Measurements from ENCODE around the gene SPOCD1.

DNA sequence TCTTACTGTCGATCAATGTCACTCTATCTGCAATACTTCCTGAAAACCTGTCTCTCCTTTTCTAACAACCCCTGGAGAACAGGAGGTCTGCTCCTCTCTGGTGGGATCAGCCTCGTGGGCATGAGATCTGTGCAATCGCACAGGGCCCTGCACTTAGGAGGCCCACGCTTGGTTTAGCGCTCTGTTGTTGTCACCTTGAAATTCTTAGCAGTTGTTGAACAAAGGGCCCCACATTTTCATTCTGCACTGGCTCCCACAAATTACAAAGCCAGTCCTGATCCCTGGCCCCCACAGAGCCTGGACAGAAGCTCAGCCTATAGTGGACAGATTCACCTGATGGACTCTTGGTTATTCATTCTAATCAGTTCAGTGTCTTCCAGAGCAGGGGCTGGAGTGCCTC is 18.6 kb downstream of the SPOCD1 start:
- TF ChIP-seq, protein P1, sequence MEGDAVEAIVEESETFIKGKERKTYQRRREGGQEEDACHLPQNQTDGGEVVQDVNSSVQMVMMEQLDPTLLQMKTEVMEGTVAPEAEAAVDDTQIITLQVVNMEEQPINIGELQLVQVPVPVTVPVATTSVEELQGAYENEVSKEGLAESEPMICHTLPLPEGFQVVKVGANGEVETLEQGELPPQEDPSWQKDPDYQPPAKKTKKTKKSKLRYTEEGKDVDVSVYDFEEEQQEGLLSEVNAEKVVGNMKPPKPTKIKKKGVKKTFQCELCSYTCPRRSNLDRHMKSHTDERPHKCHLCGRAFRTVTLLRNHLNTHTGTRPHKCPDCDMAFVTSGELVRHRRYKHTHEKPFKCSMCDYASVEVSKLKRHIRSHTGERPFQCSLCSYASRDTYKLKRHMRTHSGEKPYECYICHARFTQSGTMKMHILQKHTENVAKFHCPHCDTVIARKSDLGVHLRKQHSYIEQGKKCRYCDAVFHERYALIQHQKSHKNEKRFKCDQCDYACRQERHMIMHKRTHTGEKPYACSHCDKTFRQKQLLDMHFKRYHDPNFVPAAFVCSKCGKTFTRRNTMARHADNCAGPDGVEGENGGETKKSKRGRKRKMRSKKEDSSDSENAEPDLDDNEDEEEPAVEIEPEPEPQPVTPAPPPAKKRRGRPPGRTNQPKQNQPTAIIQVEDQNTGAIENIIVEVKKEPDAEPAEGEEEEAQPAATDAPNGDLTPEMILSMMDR (conservative IDR thresholded peaks at IDR 0.05; ENCODE audit: low read length): no peak
- no peak for TF ChIP-seq EZH2phosphoT487 (IDR thresholded peaks at IDR 0.05; ENCODE audit: borderline replicate concordance)
